NCI-H1092 treated with DMSO at 0.1 percent for 48 hours (cell line): Measurements from ENCODE around the gene MEP1B.
"Not testable (repeated sequence)": the region's sequence is repeated elsewhere in the genome, so short reads cannot be mapped to it uniquely, and the experiment has no call there.

ENCODE experiments used
- DNase-seq: peaks from one replicate; lab custom pipeline; 2025; lab: John Stamatoyannopoulos, UW

Gene MEP1B

GRCh38 chr18:32209685-32210445, 20.0 kb downstream of the MEP1B start:
- DNase-seq, result no peak

GRCh38 chr18:32213693-32214092, 23.9 kb downstream of the MEP1B start:
- no peak for DNase-seq

- no peak for DNase-seq
Measured at GRCh38 chr18:32216390-32216789, 26.6 kb downstream of the MEP1B start.

- no peak for DNase-seq
Measured at GRCh38 chr18:32219431-32220018, 29.7 kb downstream of the MEP1B start.

- not testable (repeated sequence) for DNase-seq
Measured at GRCh38 chr18:32233348-32233747, 43.5 kb downstream of the MEP1B start.

- DNase-seq, result no peak
Measured at GRCh38 chr18:32237049-32237448, 47.2 kb downstream of the MEP1B start.

GRCh38 chr18:32238635-32239268, 48.9 kb downstream of the MEP1B start:
- DNase-seq, result no peak

- no peak for DNase-seq
Measured at GRCh38 chr18:32242395-32242794, 52.6 kb downstream of the MEP1B start.

- no peak for DNase-seq
Measured at GRCh38 chr18:32243358-32243757, 53.5 kb downstream of the MEP1B start.

GRCh38 chr18:32244881-32245280, 55.0 kb downstream of the MEP1B start:
- DNase-seq, result no peak

- DNase-seq, result no peak
Measured at GRCh38 chr18:32249147-32249929, 59.5 kb downstream of the MEP1B start.

- no peak for DNase-seq
Measured at GRCh38 chr18:32251466-32251865, 61.6 kb downstream of the MEP1B start.

GRCh38 chr18:32252141-32252860, 62.5 kb downstream of the MEP1B start:
- DNase-seq, result no peak

GRCh38 chr18:32255570-32255969, 65.7 kb downstream of the MEP1B start:
- DNase-seq, result no peak

- DNase-seq, result no peak
Measured at GRCh38 chr18:32257084-32257785, 67.4 kb downstream of the MEP1B start.

GRCh38 chr18:32258148-32258547, 68.3 kb downstream of the MEP1B start:
- no peak for DNase-seq

- DNase-seq, result no peak
Measured at GRCh38 chr18:32258558-32259204, 68.8 kb downstream of the MEP1B start.

GRCh38 chr18:32259553-32259952, 69.7 kb downstream of the MEP1B start:
- no peak for DNase-seq

- DNase-seq, result no peak
Measured at GRCh38 chr18:32261003-32261402, 71.2 kb downstream of the MEP1B start.

GRCh38 chr18:32262092-32262491, 72.3 kb downstream of the MEP1B start:
- no peak for DNase-seq

GRCh38 chr18:32264401-32264800, 74.6 kb downstream of the MEP1B start:
- DNase-seq, result no peak
